SH-SY5Y (cell line): Measurements from ENCODE around the gene PATL2.

ENCODE experiments used
- GATA2 ChIP-seq: IDR thresholded peaks from 2 replicates; pipeline ENCODE4 v1.6.1; 2011; ENCODE audit warnings: mild to moderate bottlenecking, low read depth, low read length
- GATA3 ChIP-seq: IDR thresholded peaks from 2 replicates; pipeline ENCODE4 v1.6.1; 2011; ENCODE audit warnings: low read depth, mild to moderate bottlenecking, low read length, moderate library complexity

GRCh38 chr15:44736181-44736765 lies 25.1 kb upstream of the PATL2 start, which contains the start of gene TRIM69:
- TF ChIP-seq GATA2 (peak; percentile 32; the same call in 1 of the 2 replicates), GATA3 (no peak)
